ENCODE results near the gene MAS1.

The MAS1 gene

DNA sequence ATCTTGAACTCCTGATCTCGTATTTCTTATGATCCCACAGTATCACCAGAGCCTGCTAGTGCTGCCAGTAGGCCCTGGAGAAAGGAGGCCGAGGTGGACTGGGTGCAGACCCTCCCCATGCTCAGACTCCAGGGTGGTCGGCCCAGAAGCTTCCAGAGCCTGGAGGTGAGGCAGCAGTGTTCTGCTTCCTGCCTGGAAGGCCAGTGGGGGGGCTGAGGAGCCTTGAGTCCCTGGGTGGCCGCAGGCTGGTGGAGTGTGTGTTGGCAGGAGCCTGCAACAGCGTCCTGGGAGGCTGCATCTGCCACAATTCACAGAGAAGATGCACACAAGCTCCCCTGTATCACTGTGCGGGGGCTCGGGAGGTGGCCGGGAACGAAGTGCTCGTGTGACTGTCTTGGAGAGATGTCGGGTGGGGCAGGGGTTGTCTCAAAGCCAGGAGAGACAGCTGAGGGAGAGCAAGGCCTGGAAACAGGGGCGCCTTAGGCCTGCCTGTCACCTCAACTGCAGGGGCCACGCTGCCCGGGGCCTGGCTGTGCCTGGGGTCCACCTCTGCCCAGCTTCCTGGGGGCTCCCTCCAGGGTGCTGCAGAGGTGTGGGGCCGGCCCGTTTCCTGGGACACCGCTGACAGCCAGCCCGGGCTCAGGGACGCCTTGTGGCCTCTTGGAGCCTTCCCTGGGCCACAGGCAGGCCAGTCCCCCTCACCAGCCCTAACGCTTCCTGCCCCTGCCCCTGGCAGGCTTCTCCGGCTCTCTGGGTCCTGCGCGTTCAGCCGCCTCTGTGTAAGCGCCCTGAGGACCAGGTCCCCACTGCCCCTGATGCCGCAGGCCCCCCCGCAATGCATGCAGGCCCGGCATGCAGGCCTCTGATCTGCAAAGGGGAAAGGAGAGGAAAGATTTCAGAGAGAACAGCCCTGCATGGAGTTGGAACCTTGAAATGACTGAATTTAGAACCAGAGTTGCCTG lies 24.2 kb upstream of the MAS1 start:
- Histone ChIP-seq H3K27me3 (ENCODE audit: control insufficient read depth, insufficient read depth, low read length) (no peaks in the 10 kb centered on the region), H3K4me1 (ENCODE audit: control insufficient read depth, insufficient read depth, low read length) (no peaks in the 10 kb centered on the region), H3K27ac (ENCODE audit: low read depth, low read length) (no peak overlapping the region), H3K36me3 (ENCODE audit: control insufficient read depth, insufficient read depth, low read length) (no peaks in the 10 kb centered on the region), H3K9ac (ENCODE audit: low read length) (no peak overlapping the region), H3K4me3 (ENCODE audit: low read length) (no peak overlapping the region)

- Histone ChIP-seq H3K4me3 (ENCODE audit: low read length) (no peak overlapping the region), H3K9ac (ENCODE audit: low read length) (no peak overlapping the region), H3K4me1 (ENCODE audit: control insufficient read depth, insufficient read depth, low read length) (no peaks in the 10 kb centered on the region), H3K36me3 (ENCODE audit: control insufficient read depth, insufficient read depth, low read length) (no peaks in the 10 kb centered on the region), H3K27ac (ENCODE audit: low read depth, low read length) (no peak overlapping the region), H3K27me3 (ENCODE audit: control insufficient read depth, insufficient read depth, low read length) (no peaks in the 10 kb centered on the region)
Observed at GRCh38 chr6:159871241-159871640, 19.5 kb upstream of the MAS1 start.

DNA sequence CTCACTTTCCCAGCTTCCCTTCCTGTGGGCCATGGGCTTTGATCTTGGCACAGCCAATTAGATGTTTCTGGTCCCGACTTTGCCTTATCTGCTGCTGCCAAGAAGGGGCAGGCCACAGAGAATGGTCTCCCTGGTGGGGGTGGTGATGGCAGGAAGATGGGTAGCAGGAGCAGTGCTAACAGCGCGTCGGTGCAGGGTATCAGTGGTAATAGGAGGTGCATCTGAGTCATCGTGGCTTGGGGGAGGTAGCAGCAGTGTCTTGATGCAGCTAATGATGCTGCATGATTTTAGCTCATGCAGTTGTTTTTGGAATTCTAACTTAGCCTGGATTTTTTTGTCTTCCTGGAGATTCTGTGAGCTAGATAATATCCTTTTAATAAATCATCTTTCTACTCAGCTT lies 18.9 kb upstream of the MAS1 start:
- H3K4me1 ChIP-seq (ENCODE audit: control insufficient read depth, insufficient read depth, low read length), result no peaks in the 10 kb centered on the region
- H3K27ac ChIP-seq (ENCODE audit: low read depth, low read length), result no peak overlapping the region
- no peak overlapping the region for H3K9ac ChIP-seq (ENCODE audit: low read length)
- H3K36me3 ChIP-seq (ENCODE audit: control insufficient read depth, insufficient read depth, low read length), result no peaks in the 10 kb centered on the region
- H3K4me3 ChIP-seq (ENCODE audit: low read length), result no peak overlapping the region
- H3K27me3 ChIP-seq (ENCODE audit: control insufficient read depth, insufficient read depth, low read length), result no peaks in the 10 kb centered on the region

DNA sequence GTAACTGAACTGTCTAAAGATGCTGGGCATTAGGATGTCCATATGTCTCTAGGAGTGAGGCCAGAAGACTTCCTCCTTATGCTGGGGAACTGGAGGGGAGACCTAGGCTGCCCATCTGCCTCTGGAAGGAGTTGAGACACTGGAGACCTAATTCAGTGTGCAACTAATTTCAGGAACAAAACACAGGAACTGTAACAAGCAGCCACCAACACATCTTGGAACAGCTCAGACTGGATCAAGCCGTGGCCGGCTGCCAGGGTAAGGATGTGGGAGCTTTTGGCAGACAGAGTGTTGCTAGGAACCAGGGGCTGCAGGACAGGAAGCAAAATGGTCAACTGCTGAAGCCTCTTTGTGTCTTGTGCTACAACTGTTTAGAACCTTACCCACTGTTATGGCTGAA lies 16.4 kb upstream of the MAS1 start:
- Histone ChIP-seq H3K27me3 (ENCODE audit: control insufficient read depth, insufficient read depth, low read length) (no peaks in the 10 kb centered on the region), H3K36me3 (ENCODE audit: control insufficient read depth, insufficient read depth, low read length) (no peaks in the 10 kb centered on the region), H3K4me1 (ENCODE audit: control insufficient read depth, insufficient read depth, low read length) (no peaks in the 10 kb centered on the region), H3K9ac (ENCODE audit: low read length) (no peak overlapping the region), H3K4me3 (ENCODE audit: low read length) (no peak overlapping the region), H3K27ac (ENCODE audit: low read depth, low read length) (no peak overlapping the region)

DNA sequence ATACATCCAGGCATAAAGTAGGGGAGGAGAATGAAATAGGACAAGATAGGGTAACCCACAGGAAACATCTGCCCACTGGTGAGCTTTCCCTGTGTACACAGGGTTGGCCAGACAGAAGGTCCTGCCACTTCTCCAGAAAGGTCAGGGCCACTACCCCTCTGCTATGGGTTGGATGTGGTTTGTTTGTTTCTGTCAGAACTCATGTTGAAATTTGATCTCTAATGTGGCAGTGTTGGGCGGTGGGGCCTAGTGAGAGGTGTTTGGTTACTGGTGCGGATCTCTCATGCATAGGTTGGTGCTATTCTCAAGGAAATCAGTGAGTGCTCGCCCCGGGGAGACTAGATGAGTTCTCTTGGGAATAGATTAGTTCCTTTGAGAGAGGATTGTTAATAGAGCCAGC lies 15.6 kb upstream of the MAS1 start:
- Histone ChIP-seq H3K36me3 (ENCODE audit: control insufficient read depth, insufficient read depth, low read length) (no peaks in the 10 kb centered on the region), H3K4me1 (ENCODE audit: control insufficient read depth, insufficient read depth, low read length) (no peaks in the 10 kb centered on the region), H3K4me3 (ENCODE audit: low read length) (no peak overlapping the region), H3K27ac (ENCODE audit: low read depth, low read length) (no peak overlapping the region), H3K27me3 (ENCODE audit: control insufficient read depth, insufficient read depth, low read length) (no peaks in the 10 kb centered on the region), H3K9ac (ENCODE audit: low read length) (no peak overlapping the region)

- no peak overlapping the region for H3K9ac ChIP-seq (ENCODE audit: low read length)
Observed at GRCh38 chr6:159876242-159876641, 14.5 kb upstream of the MAS1 start.

GRCh38 chr6:159877256-159877808 lies 13.5 kb upstream of the MAS1 start:
- Histone ChIP-seq H3K36me3 (ENCODE audit: control insufficient read depth, insufficient read depth, low read length) (no peaks in the 10 kb centered on the region), H3K27me3 (ENCODE audit: control insufficient read depth, insufficient read depth, low read length) (no peaks in the 10 kb centered on the region), H3K9ac (ENCODE audit: low read length) (no peak overlapping the region), H3K4me3 (ENCODE audit: low read length) (no peak overlapping the region), H3K4me1 (ENCODE audit: control insufficient read depth, insufficient read depth, low read length) (no peaks in the 10 kb centered on the region), H3K27ac (ENCODE audit: low read depth, low read length) (no peak overlapping the region)

More at GRCh38 chr6:159876242-159876641, 14.5 kb upstream of the MAS1 start:
- H3K27ac ChIP-seq (ENCODE audit: low read depth, low read length), result no peak overlapping the region
- no peak overlapping the region for H3K4me3 ChIP-seq (ENCODE audit: low read length)
- H3K4me1 ChIP-seq (ENCODE audit: control insufficient read depth, insufficient read depth, low read length), result no peaks in the 10 kb centered on the region
- H3K27me3 ChIP-seq (ENCODE audit: control insufficient read depth, insufficient read depth, low read length), result no peaks in the 10 kb centered on the region
- H3K36me3 ChIP-seq (ENCODE audit: control insufficient read depth, insufficient read depth, low read length), result no peaks in the 10 kb centered on the region

GRCh38 chr6:159878341-159878740 lies 12.4 kb upstream of the MAS1 start:
- Histone ChIP-seq H3K9ac (ENCODE audit: low read length) (no peak overlapping the region), H3K36me3 (ENCODE audit: control insufficient read depth, insufficient read depth, low read length) (no peaks in the 10 kb centered on the region), H3K27me3 (ENCODE audit: control insufficient read depth, insufficient read depth, low read length) (no peaks in the 10 kb centered on the region), H3K4me3 (ENCODE audit: low read length) (no peak overlapping the region), H3K4me1 (ENCODE audit: control insufficient read depth, insufficient read depth, low read length) (no peaks in the 10 kb centered on the region), H3K27ac (ENCODE audit: low read depth, low read length) (no peak overlapping the region)

DNA sequence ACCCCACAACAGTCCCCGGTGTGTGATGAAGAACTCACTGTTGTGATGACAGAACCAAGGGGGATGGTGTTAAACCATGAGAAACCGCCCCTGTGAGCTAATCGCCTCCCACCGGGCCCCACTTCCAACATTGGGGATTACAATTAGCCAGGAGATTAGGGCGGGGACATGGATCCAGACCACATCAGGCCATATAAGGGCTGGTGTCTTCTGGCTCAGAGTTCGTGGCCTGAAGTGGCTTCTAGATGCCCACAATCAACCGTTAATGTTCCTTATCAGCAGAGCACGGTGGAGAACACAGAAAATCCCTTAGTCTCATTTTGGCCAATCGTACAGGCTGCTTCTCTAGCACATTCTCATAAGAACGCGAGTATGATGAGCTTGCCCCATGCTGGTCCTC lies 10.9 kb upstream of the MAS1 start:
- no peaks in the 10 kb centered on the region for H3K4me1 ChIP-seq (ENCODE audit: control insufficient read depth, insufficient read depth, low read length)
- H3K4me3 ChIP-seq (ENCODE audit: low read length), result no peak overlapping the region
- no peak overlapping the region for H3K27ac ChIP-seq (ENCODE audit: low read depth, low read length)
- no peak overlapping the region for H3K9ac ChIP-seq (ENCODE audit: low read length)
- no peaks in the 10 kb centered on the region for H3K27me3 ChIP-seq (ENCODE audit: control insufficient read depth, insufficient read depth, low read length)
- no peaks in the 10 kb centered on the region for H3K36me3 ChIP-seq (ENCODE audit: control insufficient read depth, insufficient read depth, low read length)

DNA sequence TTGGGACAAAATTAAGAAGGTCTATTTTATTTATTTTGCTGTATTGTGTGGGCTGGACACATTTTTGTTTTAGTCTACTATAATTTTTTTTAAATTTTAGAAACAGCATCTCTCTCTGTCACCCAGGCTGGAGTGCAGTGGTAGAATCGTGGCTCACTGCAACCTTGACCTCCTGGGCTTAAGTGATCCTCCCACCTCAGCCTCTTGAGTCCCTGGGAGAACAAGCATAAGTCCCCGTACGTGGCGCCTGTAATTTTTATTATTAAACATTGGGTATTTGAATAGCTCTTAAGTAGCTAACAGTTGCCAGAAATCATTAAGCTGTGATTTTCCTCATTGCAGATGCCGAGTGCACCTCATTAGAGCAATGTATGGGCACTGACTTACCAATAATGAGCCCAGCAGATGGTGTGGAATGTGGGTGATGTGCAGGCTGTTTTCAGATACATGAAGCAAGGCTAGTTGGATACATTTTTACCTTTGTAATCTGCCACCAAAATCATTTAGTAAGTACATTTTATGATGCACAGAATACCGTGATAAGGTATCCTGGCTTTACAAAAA lies 10.3 kb upstream of the MAS1 start:
- H3K4me3 ChIP-seq (ENCODE audit: low read length), result no peak overlapping the region
- H3K4me1 ChIP-seq (ENCODE audit: control insufficient read depth, insufficient read depth, low read length), result no peaks in the 10 kb centered on the region
- H3K9ac ChIP-seq (ENCODE audit: low read length), result no peak overlapping the region
- H3K36me3 ChIP-seq (ENCODE audit: control insufficient read depth, insufficient read depth, low read length), result no peaks in the 10 kb centered on the region
- no peaks in the 10 kb centered on the region for H3K27me3 ChIP-seq (ENCODE audit: control insufficient read depth, insufficient read depth, low read length)
- H3K27ac ChIP-seq (ENCODE audit: low read depth, low read length), result no peak overlapping the region

- H3K27ac ChIP-seq (ENCODE audit: low read depth, low read length), result no peak overlapping the region
- H3K9ac ChIP-seq (ENCODE audit: low read length), result no peak overlapping the region
- H3K36me3 ChIP-seq (ENCODE audit: control insufficient read depth, insufficient read depth, low read length), result no peaks in the 10 kb centered on the region
- H3K4me1 ChIP-seq (ENCODE audit: control insufficient read depth, insufficient read depth, low read length), result no peaks in the 10 kb centered on the region
- no peak overlapping the region for H3K4me3 ChIP-seq (ENCODE audit: low read length)
- H3K27me3 ChIP-seq (ENCODE audit: control insufficient read depth, insufficient read depth, low read length), result peaks cover 5% of the 10 kb centered on the region
Observed at GRCh38 chr6:159884720-159885119, 6.1 kb upstream of the MAS1 start.

DNA sequence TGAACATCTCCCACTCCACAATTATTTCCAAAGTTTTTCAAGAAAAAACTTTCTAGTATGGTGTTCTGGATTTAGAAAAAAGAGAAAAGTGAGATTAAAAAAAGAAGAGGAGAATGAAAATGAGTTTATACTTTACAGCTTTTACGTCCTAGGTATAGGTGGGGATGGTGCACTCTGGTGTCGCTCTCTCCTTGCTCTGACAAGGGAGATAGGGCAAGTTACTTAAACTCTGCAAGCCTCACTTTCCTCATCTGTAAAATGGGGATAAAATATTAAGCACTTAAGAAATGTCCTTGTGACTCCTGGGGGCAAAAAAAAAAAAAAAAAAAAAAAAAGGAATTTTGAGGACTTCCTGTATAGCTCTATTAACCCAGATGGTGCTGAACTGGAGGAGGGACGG lies 4.5 kb upstream of the MAS1 start:
- no peak overlapping the region for H3K9ac ChIP-seq (ENCODE audit: low read length)
- no peaks in the 10 kb centered on the region for H3K36me3 ChIP-seq (ENCODE audit: control insufficient read depth, insufficient read depth, low read length)
- H3K4me3 ChIP-seq (ENCODE audit: low read length), result no peak overlapping the region
- no peak overlapping the region for H3K27ac ChIP-seq (ENCODE audit: low read depth, low read length)
- H3K27me3 ChIP-seq (ENCODE audit: control insufficient read depth, insufficient read depth, low read length), result peaks cover 7% of the 10 kb centered on the region
- no peaks in the 10 kb centered on the region for H3K4me1 ChIP-seq (ENCODE audit: control insufficient read depth, insufficient read depth, low read length)
